Trophoblast cell (in vitro differentiated cells and primary cell): Measurements from ENCODE around the gene PIWIL4.

Experiments
- DNase-seq, 2 donors: peaks; one replicate each; pipeline ENCODE4 v3.0.0-alpha.2; 2016
- H2AFZ ChIP-seq: 2 replicates; pipeline ENCODE4 v1.6.1; 2013; ENCODE audit warnings: low read length, moderate library complexity, mild to moderate bottlenecking; ENCODE audit not compliant: insufficient read depth, poor library complexity
- H2AK5ac ChIP-seq: 2 replicates; pipeline ENCODE4 v1.6.1; 2013; ENCODE audit warnings: mild to moderate bottlenecking, low read length
- H2BK120ac ChIP-seq: 2 replicates; pipeline ENCODE4 v1.6.1; 2013; ENCODE audit warnings: low read length, mild to moderate bottlenecking, moderate library complexity; ENCODE audit not compliant: insufficient read depth, poor library complexity
- H2BK12ac ChIP-seq: 2 replicates; pipeline ENCODE4 v1.6.1; 2013; ENCODE audit warnings: mild to moderate bottlenecking, low read length, moderate library complexity
- H2BK5ac ChIP-seq: 2 replicates; pipeline ENCODE4 v1.6.1; 2013; ENCODE audit warnings: low read length, low read depth, moderate library complexity, mild to moderate bottlenecking; ENCODE audit not compliant: poor library complexity
- H3K14ac ChIP-seq: 2 replicates; pipeline ENCODE4 v1.6.1; 2013; ENCODE audit warnings: mild to moderate bottlenecking, low read length
- H3K18ac ChIP-seq: 2 replicates; pipeline ENCODE4 v1.6.1; 2013; ENCODE audit warnings: mild to moderate bottlenecking, low read length
- H3K23ac ChIP-seq: 2 replicates; pipeline ENCODE4 v1.6.1; 2013; ENCODE audit warnings: low read length
- H3K27ac ChIP-seq: 2 replicates; pipeline ENCODE4 v1.5.1; 2013; ENCODE audit warnings: low read depth, mild to moderate bottlenecking, inconsistent platforms, low read length, moderate library complexity
- H3K27me3 ChIP-seq: 2 replicates; pipeline ENCODE4 v1.6.1; 2013; ENCODE audit warnings: inconsistent platforms, mild to moderate bottlenecking, low read length, moderate library complexity; ENCODE audit not compliant: insufficient read depth
- H3K36me3 ChIP-seq, 2 experiments: 1 replicate in 1 of 2; 2 replicates in 1 of 2; pipeline ENCODE4 v1.6.1; 2013; ENCODE audit warnings: low read length in 2 of 2, mild to moderate bottlenecking in 2 of 2, moderate library complexity in 1 of 2; ENCODE audit not compliant: insufficient read depth in 2 of 2, control insufficient read depth in 1 of 2
- H3K4ac ChIP-seq: 2 replicates; pipeline ENCODE4 v1.6.1; 2013; ENCODE audit warnings: low read depth, mild to moderate bottlenecking, low read length, moderate library complexity
- H3K4me1 ChIP-seq, 2 experiments: 1 replicate in 1 of 2; 2 replicates in 1 of 2; pipeline ENCODE4 v1.6.1; 2013; ENCODE audit warnings: low read length in 2 of 2, mild to moderate bottlenecking in 2 of 2, moderate library complexity in 1 of 2; ENCODE audit not compliant: insufficient read depth in 2 of 2, control insufficient read depth in 1 of 2
- H3K4me2 ChIP-seq: 2 replicates; pipeline ENCODE4 v1.6.1; 2013; ENCODE audit warnings: inconsistent platforms, mild to moderate bottlenecking, low read length, moderate library complexity
- H3K4me3 ChIP-seq: 2 replicates; pipeline ENCODE4 v1.5.1; 2013; ENCODE audit warnings: mild to moderate bottlenecking, low read depth, low read length, inconsistent platforms
- H3K79me1 ChIP-seq: one replicate; pipeline ENCODE4 v1.6.1; 2013; ENCODE audit warnings: low read length
- H3K79me2 ChIP-seq: 2 replicates; pipeline ENCODE4 v1.6.1; 2013; ENCODE audit warnings: low read length, mild to moderate bottlenecking; ENCODE audit not compliant: control insufficient read depth, insufficient read depth, poor library complexity
- H3K9ac ChIP-seq: 2 replicates; pipeline ENCODE4 v1.6.1; 2013; ENCODE audit warnings: mild to moderate bottlenecking, low read length
- H3K9me3 ChIP-seq: 2 replicates; pipeline ENCODE4 v1.6.1; 2013; ENCODE audit warnings: low read depth, mild to moderate bottlenecking, control low read depth, inconsistent platforms, low read length; ENCODE audit not compliant: insufficient read depth
- H4K12ac ChIP-seq: 2 replicates; pipeline ENCODE4 v1.6.1; 2013; ENCODE audit warnings: low read depth, mild to moderate bottlenecking, low read length, moderate library complexity
- H4K8ac ChIP-seq: 2 replicates; pipeline ENCODE4 v1.6.1; 2013; ENCODE audit warnings: low read depth, mild to moderate bottlenecking, low read length, moderate library complexity
- H4K91ac ChIP-seq: one replicate; pipeline ENCODE4 v1.6.1; 2013; ENCODE audit warnings: low read depth, mild to moderate bottlenecking, low read length, moderate library complexity
- WGBS: extraction: QIAGEN DNeasy Blood & Tissue Kit; methylation state at CpG from one replicate; pipeline ENCODE4 v1.1.7; 2013; ENCODE audit warnings: missing lambda C conversion rate; ENCODE audit not compliant: insufficient read length, insufficient coverage; ENCODE audit errors: extremely low coverage; 5-methylcytosine and 5-hydroxymethylcytosine counted together

Gene PIWIL4

GRCh38 chr11:94557992-94558391, 9.2 kb upstream of the PIWIL4 start:
- no peak for DNase-seq
- no peak overlapping the region for H4K8ac ChIP-seq

DNA sequence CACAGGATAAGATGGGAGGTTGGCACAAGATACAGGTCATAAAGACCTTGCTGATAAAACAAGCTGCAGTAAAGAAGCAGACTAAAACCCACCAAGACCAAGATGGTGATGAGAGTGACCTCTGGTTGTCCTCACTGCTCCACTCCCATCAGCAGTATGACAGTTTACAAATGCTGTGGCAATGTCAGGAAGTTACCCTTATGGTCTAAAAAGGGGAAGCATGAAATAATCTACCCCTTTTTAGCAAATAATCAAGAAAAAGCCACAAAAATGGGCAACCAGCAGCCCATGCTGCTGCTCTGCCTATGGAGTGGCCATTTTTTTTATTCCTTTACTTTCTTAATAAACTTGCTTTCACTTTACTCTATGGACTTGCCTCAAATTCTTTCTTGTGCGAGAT, 8.7 kb upstream of the PIWIL4 start:
- no peak overlapping the region for H3K27ac ChIP-seq
- no peak overlapping the region for H3K4me2 ChIP-seq
- H3K14ac ChIP-seq: no peak overlapping the region
- no peak overlapping the region for H2BK120ac ChIP-seq
- H2BK12ac ChIP-seq: no peak overlapping the region
- no peaks in the 10 kb centered on the region for H3K79me2 ChIP-seq
- H3K79me1 ChIP-seq: no peaks in the 10 kb centered on the region
- no peak overlapping the region for H4K12ac ChIP-seq
- no peak overlapping the region for H3K4ac ChIP-seq
- no peaks in the 10 kb centered on the region for H3K36me3 ChIP-seq
- no peak overlapping the region for H4K91ac ChIP-seq
- H3K27me3 ChIP-seq: no peaks in the 10 kb centered on the region
- no peaks in the 10 kb centered on the region for H3K9me3 ChIP-seq
- H3K4me1 ChIP-seq: peaks cover 5% of the 10 kb centered on the region in 2 experiments
- no peak for DNase-seq
- H3K23ac ChIP-seq: no peak overlapping the region
- no peak overlapping the region for H3K18ac ChIP-seq
- no peak overlapping the region for H3K9ac ChIP-seq
- H2AFZ ChIP-seq: no peak overlapping the region
- H3K4me3 ChIP-seq: no peak overlapping the region
- H4K8ac ChIP-seq: no peak overlapping the region
- H2BK5ac ChIP-seq: no peak overlapping the region
- WGBS: no CpG with 5 or more reads among the region's 1 CpG
- H2AK5ac ChIP-seq: no peak overlapping the region

More at GRCh38 chr11:94557992-94558391, 9.2 kb upstream of the PIWIL4 start:
- Histone ChIP-seq H3K4me2 (no peak overlapping the region), H3K79me1 (no peaks in the 10 kb centered on the region), H2AFZ (no peak overlapping the region), H2BK120ac (no peak overlapping the region), H2BK12ac (no peak overlapping the region), H3K18ac (no peak overlapping the region), H3K4me3 (no peak overlapping the region), H4K12ac (no peak overlapping the region), H2AK5ac (no peak overlapping the region), H3K36me3 (no peaks in the 10 kb centered on the region), H3K27ac (no peak overlapping the region), H3K9ac (no peak overlapping the region), H3K14ac (no peak overlapping the region), H3K4ac (no peak overlapping the region), H3K9me3 (no peaks in the 10 kb centered on the region), H3K27me3 (no peaks in the 10 kb centered on the region), H3K23ac (no peak overlapping the region), H4K91ac (no peak overlapping the region), H3K79me2 (no peaks in the 10 kb centered on the region), H3K4me1 (peaks cover 2% of the 10 kb centered on the region in 2 experiments), H2BK5ac (no peak overlapping the region)
- WGBS: no CpG with 5 or more reads among the region's 1 CpG

- peaks cover 2% of the 10 kb centered on the region for H3K79me1 ChIP-seq
- no CpG with 5 or more reads among the region's 4 CpGs for WGBS
Measured at GRCh38 chr11:94558932-94559331, 8.2 kb upstream of the PIWIL4 start.

GRCh38 chr11:94559361-94559760, 7.8 kb upstream of the PIWIL4 start:
- H4K91ac ChIP-seq: no peak overlapping the region
- no peak overlapping the region for H2AFZ ChIP-seq
- H3K9me3 ChIP-seq: no peaks in the 10 kb centered on the region
- WGBS: no CpG with 5 or more reads among the region's 2 CpGs
- no peak overlapping the region for H2BK12ac ChIP-seq
- H4K12ac ChIP-seq: no peak overlapping the region
- no peak overlapping the region for H3K18ac ChIP-seq
- no peak overlapping the region for H2BK120ac ChIP-seq
- no peak for DNase-seq
- H3K4me1 ChIP-seq: peaks cover 9 to 10% of the 10 kb centered on the region in 2 experiments
- no peak overlapping the region for H2BK5ac ChIP-seq
- no peak overlapping the region for H2AK5ac ChIP-seq
- no peak overlapping the region for H3K4ac ChIP-seq
- no peaks in the 10 kb centered on the region for H3K27me3 ChIP-seq
- H3K36me3 ChIP-seq: no peaks in the 10 kb centered on the region
- no peak overlapping the region for H4K8ac ChIP-seq
- H3K14ac ChIP-seq: no peak overlapping the region
- no peak overlapping the region for H3K4me2 ChIP-seq
- H3K27ac ChIP-seq: no peak overlapping the region
- no peaks in the 10 kb centered on the region for H3K79me2 ChIP-seq
- H3K79me1 ChIP-seq: peaks cover 3% of the 10 kb centered on the region
- H3K23ac ChIP-seq: no peak overlapping the region
- H3K9ac ChIP-seq: no peak overlapping the region
- H3K4me3 ChIP-seq: no peak overlapping the region

More at GRCh38 chr11:94558932-94559331, 8.2 kb upstream of the PIWIL4 start:
- Histone ChIP-seq H3K9ac (no peak overlapping the region), H2AK5ac (no peak overlapping the region), H4K12ac (no peak overlapping the region), H3K4me1 (peaks cover 7% of the 10 kb centered on the region in 2 experiments), H3K79me2 (no peaks in the 10 kb centered on the region), H3K4me3 (no peak overlapping the region), H2BK5ac (no peak overlapping the region), H3K18ac (no peak overlapping the region), H3K36me3 (no peaks in the 10 kb centered on the region), H2BK120ac (no peak overlapping the region), H3K9me3 (no peaks in the 10 kb centered on the region), H3K4me2 (no peak overlapping the region), H2AFZ (no peak overlapping the region), H3K27ac (no peak overlapping the region), H2BK12ac (no peak overlapping the region), H3K27me3 (no peaks in the 10 kb centered on the region), H3K23ac (no peak overlapping the region), H3K14ac (no peak overlapping the region), H3K4ac (no peak overlapping the region), H4K8ac (no peak overlapping the region), H4K91ac (no peak overlapping the region)
- no peak for DNase-seq
